ENCODE measurements around the gene AXL. TPM values are rescaled to one million over a fixed set of nuclear protein-coding genes. Genes with fewer than 3 reads are reported as not detected.

AXL gene
- total and polyA plus RNA-seq, 9 of the 15 experiments (the other 6 are each of a cell fraction or from before 2014, with no cell fraction given) = 0.80 to 6.6 (median 1.6) TPM

- TF ChIP-seq ZNF586 (CRISPR knock-in tag; conservative IDR thresholded peaks at IDR 0.05) (no peak), NR3C1 (CRISPR knock-in tag; IDR thresholded peaks at IDR 0.05) (no peak), ILF3 (IDR thresholded peaks at IDR 0.05; ENCODE audit: borderline replicate concordance) (no peak), BCL6 (CRISPR knock-in tag; IDR thresholded peaks at IDR 0.05) (no peak), SLC30A9 (CRISPR knock-in tag; IDR thresholded peaks at IDR 0.05) (no peak), NR2C2 (CRISPR knock-in tag; IDR thresholded peaks at IDR 0.05) (no peak), NR2C2 (tag; IDR thresholded peaks at IDR 0.05) (0 out of 2 replicates have a peak, but pooled peaks have one; percentile 12), ZNF354B (CRISPR knock-in tag; IDR thresholded peaks at IDR 0.05) (no peak), ZNF507 (tag; conservative IDR thresholded peaks at IDR 0.05) (no peak), BRCA1 (IDR thresholded peaks at IDR 0.05) (no peak), BRCA1 (CRISPR knock-in tag; IDR thresholded peaks at IDR 0.05) (0 out of 2 replicates have a peak, but pooled peaks have one; percentile 26), ZBTB33 (CRISPR knock-in tag; IDR thresholded peaks at IDR 0.05) (no peak; the same call in 1 of the 2 replicates), SMARCE1 (IDR thresholded peaks at IDR 0.05) (peak; percentile 79; the same call in 1 of the 2 replicates), ZNF512 (tag; IDR thresholded peaks at IDR 0.05) (no peak), DLX4 (CRISPR knock-in tag; IDR thresholded peaks at IDR 0.05) (no peak), POLR2G (IDR thresholded peaks at IDR 0.05; ENCODE audit: low read depth, low read length) (peak; percentile 85), USF2 (CRISPR knock-in tag; IDR thresholded peaks at IDR 0.05) (peak; percentile 14; the same call in 1 of the 2 replicates), RBM34 (IDR thresholded peaks at IDR 0.05; ENCODE audit: borderline replicate concordance, insufficient read depth, low read length) (no peak), KLF10 (CRISPR knock-in tag; IDR thresholded peaks at IDR 0.05) (no peak), ELK3 (CRISPR knock-in tag; IDR thresholded peaks at IDR 0.05) (no peak)
These were observed 7.2 kb downstream of the AXL start (continued) for GRCh38 chr19:41226053-41226873.
